KMS-11 (cell line): Measurements from ENCODE around the gene MYO3B.

Experiments used
- H2AFZ ChIP-seq: fragments of 200-600 bp; sonication (generic); 2 replicates; pipeline ENCODE4 v1.6.1; 2016; ENCODE audit warnings: antibody characterized with exemption, mixed run types, low read depth
- H3K27ac ChIP-seq: fragments of 200-600 bp; sonication (generic); 2 replicates; pipeline ENCODE4 v1.6.1; 2016; ENCODE audit warnings: mild to moderate bottlenecking, mixed run types
- H3K27me3 ChIP-seq: fragments of 200-600 bp; sonication (generic); 2 replicates; pipeline ENCODE4 v1.6.1; 2017; ENCODE audit warnings: mild to moderate bottlenecking, low read depth, mixed run types, moderate library complexity; ENCODE audit not compliant: insufficient read depth
- H3K36me3 ChIP-seq: fragments of 200-600 bp; sonication (generic); 2 replicates; pipeline ENCODE4 v1.6.1; 2017; ENCODE audit warnings: mild to moderate bottlenecking, mixed run types; ENCODE audit not compliant: insufficient read depth
- H3K4me1 ChIP-seq: fragments of 200-600 bp; sonication (generic); 2 replicates; pipeline ENCODE4 v1.6.1; 2016; ENCODE audit warnings: mild to moderate bottlenecking, low read depth, mixed run types; ENCODE audit not compliant: poor library complexity, severe bottlenecking
- H3K4me2 ChIP-seq: fragments of 200-600 bp; sonication (generic); 2 replicates; pipeline ENCODE4 v1.7.0; 2016; ENCODE audit warnings: mild to moderate bottlenecking, mixed run types
- H3K4me3 ChIP-seq: fragments of 200-600 bp; sonication (generic); IDR thresholded peaks from 2 replicates; pipeline ENCODE4 v1.6.1; 2017; ENCODE audit warnings: low read depth, low read length, mixed read lengths; ENCODE audit not compliant: insufficient read depth
- H3K79me2 ChIP-seq: fragments of 200-600 bp; sonication (generic); 2 replicates; pipeline ENCODE4 v1.6.1; 2016; ENCODE audit warnings: low read depth, mixed run types; ENCODE audit not compliant: insufficient read depth
- H3K9ac ChIP-seq: fragments of 200-600 bp; sonication (generic); 2 replicates; pipeline ENCODE4 v1.6.1; 2016; ENCODE audit warnings: mild to moderate bottlenecking, mixed run types
- H4K20me1 ChIP-seq: fragments of 200-600 bp; sonication (generic); 2 replicates; pipeline ENCODE4 v1.6.1; 2016; ENCODE audit warnings: mild to moderate bottlenecking, mixed run types; ENCODE audit not compliant: insufficient read depth
- TF ChIP-seq, protein P1 (sequence below): fragments of 200-600 bp; sonication (generic); conservative IDR thresholded peaks from 2 replicates; pipeline ENCODE4 v1.6.1; 2017; ENCODE audit warnings: low read depth, mild to moderate bottlenecking, antibody characterized with exemption, low read length, moderate library complexity, mixed read lengths

MYO3B gene

DNA sequence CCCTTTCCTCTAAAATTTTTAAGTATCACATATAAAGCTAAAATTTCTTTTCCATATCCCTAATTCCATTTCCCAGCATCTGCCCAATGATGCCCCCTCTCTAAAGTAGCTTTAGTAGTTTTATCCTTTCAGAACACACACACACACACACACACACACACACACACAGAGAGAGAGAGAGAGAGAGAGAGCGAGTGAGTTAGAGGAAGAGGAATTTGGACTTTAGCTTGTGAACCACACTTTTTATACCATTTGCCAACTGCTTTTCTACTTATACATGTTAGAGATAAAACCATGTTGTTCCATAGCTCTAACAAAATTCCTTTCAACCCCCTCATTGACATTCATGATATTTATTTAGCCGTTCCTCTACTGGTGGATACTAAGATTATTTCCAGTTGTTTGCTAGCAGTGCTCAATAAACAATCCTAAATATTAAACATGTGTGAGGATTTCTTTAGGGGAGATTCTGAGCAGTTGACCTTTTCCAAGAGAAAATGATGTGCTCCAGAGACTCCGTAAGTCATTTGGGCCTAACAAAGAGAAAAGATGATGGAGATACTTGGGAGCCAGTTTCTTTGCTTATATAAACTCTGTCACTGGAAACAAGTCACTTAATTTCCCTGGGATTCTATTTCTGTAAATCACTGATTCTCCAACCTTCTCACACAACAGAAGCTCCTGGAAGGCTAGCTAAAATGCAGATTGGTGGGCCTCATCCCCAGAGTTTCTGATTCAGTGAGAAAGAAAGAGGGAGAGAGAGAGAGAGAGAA is 307.5 kb downstream of the MYO3B start:
- no peaks in the 10 kb centered on the region for H3K27me3 ChIP-seq
- TF ChIP-seq, protein P1, sequence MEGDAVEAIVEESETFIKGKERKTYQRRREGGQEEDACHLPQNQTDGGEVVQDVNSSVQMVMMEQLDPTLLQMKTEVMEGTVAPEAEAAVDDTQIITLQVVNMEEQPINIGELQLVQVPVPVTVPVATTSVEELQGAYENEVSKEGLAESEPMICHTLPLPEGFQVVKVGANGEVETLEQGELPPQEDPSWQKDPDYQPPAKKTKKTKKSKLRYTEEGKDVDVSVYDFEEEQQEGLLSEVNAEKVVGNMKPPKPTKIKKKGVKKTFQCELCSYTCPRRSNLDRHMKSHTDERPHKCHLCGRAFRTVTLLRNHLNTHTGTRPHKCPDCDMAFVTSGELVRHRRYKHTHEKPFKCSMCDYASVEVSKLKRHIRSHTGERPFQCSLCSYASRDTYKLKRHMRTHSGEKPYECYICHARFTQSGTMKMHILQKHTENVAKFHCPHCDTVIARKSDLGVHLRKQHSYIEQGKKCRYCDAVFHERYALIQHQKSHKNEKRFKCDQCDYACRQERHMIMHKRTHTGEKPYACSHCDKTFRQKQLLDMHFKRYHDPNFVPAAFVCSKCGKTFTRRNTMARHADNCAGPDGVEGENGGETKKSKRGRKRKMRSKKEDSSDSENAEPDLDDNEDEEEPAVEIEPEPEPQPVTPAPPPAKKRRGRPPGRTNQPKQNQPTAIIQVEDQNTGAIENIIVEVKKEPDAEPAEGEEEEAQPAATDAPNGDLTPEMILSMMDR = no peak
- H4K20me1 ChIP-seq = no peaks in the 10 kb centered on the region
- H3K4me3 ChIP-seq = no peak overlapping the region
- no peak overlapping the region for H3K9ac ChIP-seq
- H3K27ac ChIP-seq = no peak overlapping the region
- no peaks in the 10 kb centered on the region for H3K4me1 ChIP-seq
- no peak overlapping the region for H3K4me2 ChIP-seq
- no peaks in the 10 kb centered on the region for H3K79me2 ChIP-seq
- no peaks in the 10 kb centered on the region for H3K36me3 ChIP-seq
- H2AFZ ChIP-seq = no peak overlapping the region

DNA sequence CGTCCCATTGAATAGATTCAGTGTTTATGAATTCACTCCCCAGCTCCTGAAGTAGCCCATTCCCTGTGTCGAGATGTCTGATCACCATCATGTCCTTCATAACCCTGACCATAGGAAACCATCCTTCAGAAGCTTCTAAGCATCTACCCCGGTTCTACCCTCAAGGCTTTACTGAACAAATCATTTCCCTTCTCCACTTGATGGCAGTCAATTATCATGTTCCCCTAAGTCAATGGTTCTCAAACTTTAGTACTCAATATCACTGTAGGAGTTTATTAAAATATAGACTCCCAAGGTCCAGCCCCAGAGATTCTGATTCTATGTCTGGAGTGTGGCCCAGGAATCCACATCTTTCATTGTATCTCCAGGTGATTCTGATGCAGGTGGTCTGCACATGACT is 308.8 kb downstream of the MYO3B start:
- Histone ChIP-seq H3K4me3 (no peak overlapping the region), H3K4me2 (no peak overlapping the region), H2AFZ (no peak overlapping the region), H3K36me3 (no peaks in the 10 kb centered on the region), H3K79me2 (no peaks in the 10 kb centered on the region), H3K4me1 (no peaks in the 10 kb centered on the region), H3K27ac (no peak overlapping the region), H3K9ac (no peak overlapping the region), H3K27me3 (no peaks in the 10 kb centered on the region), H4K20me1 (no peaks in the 10 kb centered on the region)
- TF ChIP-seq, protein P1 = no peak

DNA sequence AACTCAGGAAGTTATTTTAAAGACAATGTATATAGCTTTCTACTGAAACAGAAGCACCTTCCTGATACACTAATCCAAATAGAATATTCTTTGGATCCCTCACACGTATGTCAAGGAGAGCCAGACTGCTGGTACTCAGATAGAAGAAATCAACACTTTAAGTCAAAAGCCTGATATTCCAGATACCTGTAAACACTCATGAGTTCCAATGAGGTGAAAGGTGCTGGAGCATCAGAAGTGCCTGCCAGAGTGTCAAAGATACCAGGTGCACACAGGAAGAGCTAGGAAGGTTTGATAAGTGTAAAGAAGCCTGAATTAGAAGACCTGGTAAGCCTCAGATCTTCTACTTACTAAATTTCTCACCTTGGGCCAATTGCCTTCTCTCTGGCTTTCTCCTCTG is 310.9 kb downstream of the MYO3B start:
- Histone ChIP-seq H3K9ac (no peak overlapping the region), H3K27me3 (no peaks in the 10 kb centered on the region), H4K20me1 (no peaks in the 10 kb centered on the region), H3K4me2 (no peak overlapping the region), H3K27ac (no peak overlapping the region), H3K4me3 (no peak overlapping the region), H2AFZ (no peak overlapping the region), H3K4me1 (no peaks in the 10 kb centered on the region), H3K79me2 (no peaks in the 10 kb centered on the region), H3K36me3 (no peaks in the 10 kb centered on the region)
- TF ChIP-seq, protein P1 = no peak

DNA sequence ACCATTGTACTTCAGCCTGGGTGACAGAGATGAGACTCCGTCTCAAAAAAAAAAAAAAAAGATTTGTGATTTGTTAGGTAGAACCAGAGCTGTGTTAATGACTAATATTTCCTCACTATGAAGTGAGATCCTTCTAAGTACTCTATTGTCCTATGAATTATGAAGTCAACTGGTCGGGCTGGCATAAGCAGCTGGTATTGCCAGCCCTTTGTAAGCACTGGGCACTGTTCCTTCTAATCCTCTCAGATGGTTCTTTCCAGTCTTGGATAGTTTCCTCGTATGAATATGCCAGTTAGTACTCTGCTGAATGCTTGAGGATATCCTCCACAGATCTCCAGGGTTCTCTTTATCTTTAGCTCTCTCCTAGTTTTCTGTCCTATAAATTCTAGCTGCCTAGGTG is 314.1 kb downstream of the MYO3B start:
- TF ChIP-seq, protein P1 = no peak
- H3K4me2 ChIP-seq = no peak overlapping the region
- H3K4me3 ChIP-seq = no peak overlapping the region
- no peaks in the 10 kb centered on the region for H3K4me1 ChIP-seq
- no peak overlapping the region for H2AFZ ChIP-seq
- no peak overlapping the region for H3K27ac ChIP-seq
- H4K20me1 ChIP-seq = no peaks in the 10 kb centered on the region
- H3K79me2 ChIP-seq = no peaks in the 10 kb centered on the region
- H3K36me3 ChIP-seq = no peaks in the 10 kb centered on the region
- no peak overlapping the region for H3K9ac ChIP-seq
- H3K27me3 ChIP-seq = no peaks in the 10 kb centered on the region
